Heart left ventricle (tissue), 16 donors: ENCODE data around the gene PKNOX2. TPM values are rescaled to one million over a fixed set of nuclear protein-coding genes. Genes with fewer than 3 reads are reported as not detected.

Experiments used
- ATAC-seq, 4 donors: fragments of 200-7000 bp; cut with Tn5 transposase; one replicate each; pipeline ENCODE4 v1.9.1; 2020 to 2022; ENCODE audit warnings: moderate library complexity in 4 of 4, mild to moderate bottlenecking in 3 of 4, moderate number of reproducible peaks in 1 of 4
- DNase-seq, 5 donors: peaks; one replicate each; pipeline ENCODE4 v3.0.0-alpha.2; 2020
- H3K27ac ChIP-seq, 12 donors: fragments of 200-600 bp; sonication (generic) in 4 of 12; one replicate each; pipeline versions ENCODE4 v1.5.0 to v1.8.0; 2016 to 2022; ENCODE audit warnings: mild to moderate bottlenecking in 2 of 12
- H3K27me3 ChIP-seq, 9 donors: fragments of 200-600 bp; sonication (generic) in 2 of 9; one replicate each; pipeline versions ENCODE4 v1.5.1 to v1.8.0; 2016 to 2022; ENCODE audit warnings: mild to moderate bottlenecking in 3 of 9
- H3K36me3 ChIP-seq, 9 donors: fragments of 200-600 bp; sonication (generic) in 2 of 9; one replicate each; pipeline versions ENCODE4 v1.5.0 to v1.8.0; 2018 to 2022; ENCODE audit warnings: mild to moderate bottlenecking in 2 of 9
- H3K4me1 ChIP-seq, 12 donors: fragments of 200-600 bp; sonication (generic) in 4 of 12; one replicate each; pipeline versions ENCODE4 v1.5.0 to v1.8.0; 2016 to 2022; ENCODE audit warnings: mild to moderate bottlenecking in 3 of 12
- H3K4me3 ChIP-seq, 12 donors: fragments of 200-600 bp; sonication (generic) in 4 of 12; one replicate each; pipeline versions ENCODE4 v1.5.0 to v1.8.0; 2017 to 2022; ENCODE audit warnings: mild to moderate bottlenecking in 9 of 12, moderate library complexity in 4 of 12
- H3K9me3 ChIP-seq, 12 donors: fragments of 200-600 bp; sonication (generic) in 4 of 12; one replicate each; pipeline versions ENCODE4 v1.5.0 to v1.8.0; 2016 to 2022; ENCODE audit warnings: mild to moderate bottlenecking in 1 of 12
- POLR2A ChIP-seq, 2 donors: fragments of 450-650 bp; IDR thresholded peaks; one replicate each; pipeline ENCODE4 v1.6.1; 2017; ENCODE audit warnings: antibody characterized with exemption in 2 of 2, mild to moderate bottlenecking in 2 of 2, moderate library complexity in 2 of 2
- WGBS, 4 donors: extraction: QIAGEN DNeasy Blood & Tissue Kit in 2 of 4; methylation state at CpG; one replicate each; pipeline versions ENCODE4 v1.1.5 to v1.1.7; 2013 to 2018; 5-methylcytosine and 5-hydroxymethylcytosine counted together
- intact Hi-C, 10 donors: fragments of 100-400 bp; cut with DNase I; formaldehyde crosslinking; loops; one replicate each; pipeline versions ENCODE4 v1.11.1 to v1.14.2; 2022
- polyA plus RNA-seq, 2 donors: library from polyadenylated mRNA; stranded (reverse); fragments of 200-250 nt; gene quantifications; one replicate each; pipeline ENCODE4 v1.2.3, GENCODE V29; 2013
- total RNA-seq, 9 donors: library from RNA; depleted of rRNA in 2 of 9; stranded (reverse); fragments of >200 nt in 2 of 9; fragmentation: NEBNext Ultra II Directional in 3 of 9; extraction: Animal tissue kit (Norgen Biotek cat#: 25700) in 3 of 9; gene quantifications; one replicate each; pipeline versions ENCODE4 v1.1.0 to v1.2.4, GENCODE V29; 2016 to 2023
- TF ChIP-seq, protein P1 (sequence below), 12 donors: fragments of 200-600 bp; sonication (generic) in 4 of 12; IDR thresholded peaks; one replicate each; pipeline versions ENCODE4 v1.5.0 to v1.8.0; 2018 to 2022; ENCODE audit warnings: antibody characterized with exemption in 12 of 12, mild to moderate bottlenecking in 5 of 12
- donor health status: ischemic (EF 13 %, LVEDD 7.1; RV severe dilation, severe dysfunction).
- donor health status: healthy with polysubstance abuse.
- donor health status: DM: no; HTN: yes; CAD: no.
- donor health status: DM: no; HTN: no; CAD: no.
- donor health status: ischemic (EF 25% LVEDD 6.9; RV normal size, moderate dysfunction).
- donor health status: ischemic (EF 25% LVEDD 5.7; RV mildly dilated, moderate dysfunction).
- donor health status: healthy.
- donor health status: DM: yes; HTN: yes; CAD: no.
- donor health status: ischemic (EF 35%, LVEDD 5.7; RV mildly dilated, moderate dysfunction).
- donor health status: nonischemic (EF 11% LVEDD 7.7; RV severe dilation, severe dysfunction).
- donor health status: DM: yes; HTN: yes; CAD: no.
- donor health status: PGD.
- donor health status: ischemic (EF 29% LVEDD 5.4; RV normal size, mild dysfunction).
- donor health status: nonischemic (EF 23%, LVEDD 6.1; RV moderate dilation, normal function).

PKNOX2 gene
- total and polyA plus RNA-seq, 11 donors = 3.1 to 9.4 (median 4.5) TPM

GRCh38 chr11:125457814-125458343, 293.3 kb downstream of the PKNOX2 start:
- no peaks in the 10 kb centered on the region for H3K9me3 ChIP-seq
- TF ChIP-seq, protein P1, sequence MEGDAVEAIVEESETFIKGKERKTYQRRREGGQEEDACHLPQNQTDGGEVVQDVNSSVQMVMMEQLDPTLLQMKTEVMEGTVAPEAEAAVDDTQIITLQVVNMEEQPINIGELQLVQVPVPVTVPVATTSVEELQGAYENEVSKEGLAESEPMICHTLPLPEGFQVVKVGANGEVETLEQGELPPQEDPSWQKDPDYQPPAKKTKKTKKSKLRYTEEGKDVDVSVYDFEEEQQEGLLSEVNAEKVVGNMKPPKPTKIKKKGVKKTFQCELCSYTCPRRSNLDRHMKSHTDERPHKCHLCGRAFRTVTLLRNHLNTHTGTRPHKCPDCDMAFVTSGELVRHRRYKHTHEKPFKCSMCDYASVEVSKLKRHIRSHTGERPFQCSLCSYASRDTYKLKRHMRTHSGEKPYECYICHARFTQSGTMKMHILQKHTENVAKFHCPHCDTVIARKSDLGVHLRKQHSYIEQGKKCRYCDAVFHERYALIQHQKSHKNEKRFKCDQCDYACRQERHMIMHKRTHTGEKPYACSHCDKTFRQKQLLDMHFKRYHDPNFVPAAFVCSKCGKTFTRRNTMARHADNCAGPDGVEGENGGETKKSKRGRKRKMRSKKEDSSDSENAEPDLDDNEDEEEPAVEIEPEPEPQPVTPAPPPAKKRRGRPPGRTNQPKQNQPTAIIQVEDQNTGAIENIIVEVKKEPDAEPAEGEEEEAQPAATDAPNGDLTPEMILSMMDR (IDR thresholded peaks at IDR 0.05) = no peak
- no peak for TF ChIP-seq POLR2A (IDR thresholded peaks at IDR 0.05)
- peaks cover 0 to 19% (median 6%) of the 10 kb centered on the region in 12 donors for H3K4me1 ChIP-seq
- H3K4me3 ChIP-seq = peak overlapping the region in 2 of 12 donors; percentile 4 to 12
- WGBS, 4 donors = 24 to 32% (median 28%) methylated on average over 12 of the region's 12 CpGs
- intact Hi-C loops = no loop called here
- H3K36me3 ChIP-seq = peaks cover 0 to 3% (median 0%) of the 10 kb centered on the region in 9 donors
- H3K27me3 ChIP-seq = no peaks in the 10 kb centered on the region
- peak overlapping the region; percentile 13 to 86 (median 70) for H3K27ac ChIP-seq
- DNase-seq (peak; percentile 69 to 86 (median 80)), ATAC-seq (peak; percentile 88 to 98 (median 97))

DNA sequence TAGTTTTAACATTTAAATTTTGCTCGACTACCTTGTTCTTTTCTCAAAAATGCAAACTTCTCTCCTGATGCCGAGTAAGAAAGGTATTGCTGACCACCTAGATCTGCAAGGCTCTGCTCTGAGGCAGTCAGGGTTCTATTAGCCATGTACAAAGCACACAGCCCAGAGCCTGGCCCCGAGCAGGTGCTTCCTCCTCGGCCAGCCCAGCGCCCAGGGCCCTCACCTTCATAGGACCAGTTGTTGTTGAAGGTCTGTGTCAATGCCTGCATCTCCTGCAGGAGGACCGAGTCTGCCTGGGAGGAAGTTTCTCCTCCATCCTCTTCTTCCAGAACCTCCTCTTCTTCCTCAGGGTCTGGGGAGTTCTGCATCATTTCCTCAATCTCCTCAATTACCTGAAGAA, 295.7 kb downstream of the PKNOX2 start:
- DNase-seq (no peak), ATAC-seq (no peak)
- H3K27me3 ChIP-seq = no peaks in the 10 kb centered on the region
- H3K4me1 ChIP-seq = peaks cover 0 to 19% (median 6%) of the 10 kb centered on the region in 12 donors
- no peak overlapping the region for H3K4me3 ChIP-seq
- peaks cover 0 to 3% (median 0%) of the 10 kb centered on the region in 9 donors for H3K36me3 ChIP-seq
- H3K27ac ChIP-seq = no peak overlapping the region
- intact Hi-C loops = no loop called here
- TF ChIP-seq, protein P1 (IDR thresholded peaks at IDR 0.05) = no peak
- no peak for TF ChIP-seq POLR2A (IDR thresholded peaks at IDR 0.05)
- no peaks in the 10 kb centered on the region for H3K9me3 ChIP-seq
- 84 to 87% (median 86%) methylated on average over 6 of the region's 6 CpGs for WGBS, 4 donors

GRCh38 chr11:125463590-125464269, 299.2 kb downstream of the PKNOX2 start:
- DNase-seq (no peak), ATAC-seq (no peak)
- Histone ChIP-seq H3K27me3 (no peaks in the 10 kb centered on the region), H3K36me3 (peaks cover 0 to 3% (median 0%) of the 10 kb centered on the region in 9 donors), H3K27ac (no peak overlapping the region), H3K9me3 (no peaks in the 10 kb centered on the region), H3K4me1 (peaks cover 0 to 1% (median 0%) of the 10 kb centered on the region in 12 donors), H3K4me3 (no peak overlapping the region)
- TF ChIP-seq, protein P1 (IDR thresholded peaks at IDR 0.05) = no peak
- no peak for TF ChIP-seq POLR2A (IDR thresholded peaks at IDR 0.05)
- WGBS, 4 donors = 74 to 91% (median 84%) methylated on average over 5 of the region's 5 CpGs
- intact Hi-C loops = no loop called here

DNA sequence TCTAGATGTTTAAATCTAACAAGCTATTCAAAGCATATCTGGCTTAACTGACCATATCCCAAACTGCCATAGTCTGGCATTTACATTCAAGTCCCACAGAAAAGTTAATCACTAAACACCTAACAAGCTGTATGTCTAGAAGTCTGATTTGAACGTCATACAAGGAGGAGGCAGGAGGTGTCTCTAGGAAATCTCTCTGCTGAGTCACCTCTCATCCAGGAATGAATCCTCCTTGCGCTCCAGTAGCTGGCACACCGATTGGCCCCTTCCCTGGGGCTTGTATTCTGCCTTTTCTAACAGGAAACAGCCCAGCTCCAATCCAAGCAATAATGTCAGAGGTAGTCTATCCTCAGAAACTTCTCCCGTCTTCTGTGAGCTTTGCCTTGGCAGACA, 299.7 kb downstream of the PKNOX2 start:
- 67 to 75% (median 72%) methylated on average over 4 of the region's 4 CpGs for WGBS, 4 donors
- no peaks in the 10 kb centered on the region for H3K9me3 ChIP-seq
- H3K27ac ChIP-seq = no peak overlapping the region
- no peak for ATAC-seq
- no peak for DNase-seq
- H3K4me3 ChIP-seq = no peak overlapping the region
- no peaks in the 10 kb centered on the region for H3K4me1 ChIP-seq
- TF ChIP-seq, protein P1 (IDR thresholded peaks at IDR 0.05) = no peak
- TF ChIP-seq POLR2A (IDR thresholded peaks at IDR 0.05) = no peak
- H3K36me3 ChIP-seq = peaks cover 0 to 3% (median 0%) of the 10 kb centered on the region in 9 donors
- no peaks in the 10 kb centered on the region for H3K27me3 ChIP-seq
- intact Hi-C loops = no loop called here
